Neural crest cell (in vitro differentiated cells): ENCODE measurements around the gene MAP7D2. TPM values are rescaled to one million over a fixed set of nuclear protein-coding genes. Genes with fewer than 3 reads are reported as not detected.
A peak's percentile ranks its signal among the peaks of the same experiment; 100 is the strongest.

Experiments
- DNase-seq: peaks from one replicate; pipeline ENCODE4 v3.0.0; 2021; ENCODE audit warnings: low read depth, mixed read lengths, low spot score
- H3K27ac Mint-ChIP-seq: one replicate; pipeline ENCODE4 v1.8.0; 2021; ENCODE audit warnings: mild to moderate bottlenecking, mixed read lengths; ENCODE audit not compliant: unreplicated experiment
- H3K27me3 Mint-ChIP-seq: 2 replicates; pipeline ENCODE4 v1.8.0; 2021; ENCODE audit warnings: low read depth, mild to moderate bottlenecking, mixed read lengths
- H3K36me3 Mint-ChIP-seq: 2 replicates; pipeline ENCODE4 v1.8.0; 2021; ENCODE audit warnings: low read depth, mild to moderate bottlenecking, mixed read lengths
- H3K4me1 Mint-ChIP-seq: 2 replicates; pipeline ENCODE4 v1.8.0; 2021; ENCODE audit warnings: mixed read lengths
- H3K4me3 Mint-ChIP-seq: one replicate; pipeline ENCODE4 v1.8.0; 2021; ENCODE audit warnings: mild to moderate bottlenecking, mixed read lengths
- H3K9me3 Mint-ChIP-seq: 2 replicates; pipeline ENCODE4 v1.8.0; 2021; ENCODE audit warnings: mixed read lengths
- total RNA-seq: library from RNA; stranded (reverse); gene quantifications from 2 replicates; pipeline ENCODE4 v1.2.1, GENCODE V29; 2021
- TF ChIP-seq, protein P1 (sequence below): fragments of 200-600 bp; sonication (generic); conservative IDR thresholded peaks from 2 replicates; pipeline ENCODE4 v1.5.0; 2021; ENCODE audit warnings: antibody characterized with exemption, mild to moderate bottlenecking

The MAP7D2 gene
- total RNA-seq, 1 donor from 2014 or later = 6.5 TPM

DNA sequence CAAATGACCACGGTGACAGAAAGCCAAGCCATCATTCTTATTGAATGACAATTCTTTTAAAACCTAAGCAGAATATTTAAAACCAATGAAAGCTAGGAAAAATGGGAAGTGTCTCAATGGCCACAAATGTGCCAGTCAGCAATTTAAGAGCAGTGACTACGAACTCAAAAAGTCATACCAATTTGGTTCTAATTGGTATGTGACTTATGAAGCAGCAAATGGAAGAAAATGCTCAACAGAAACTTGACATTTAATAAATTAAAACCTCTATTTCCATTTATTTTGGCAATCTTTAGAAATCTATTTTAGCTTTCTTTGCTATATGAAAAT lies 100.1 kb downstream of the MAP7D2 start:
- TF ChIP-seq, protein P1, sequence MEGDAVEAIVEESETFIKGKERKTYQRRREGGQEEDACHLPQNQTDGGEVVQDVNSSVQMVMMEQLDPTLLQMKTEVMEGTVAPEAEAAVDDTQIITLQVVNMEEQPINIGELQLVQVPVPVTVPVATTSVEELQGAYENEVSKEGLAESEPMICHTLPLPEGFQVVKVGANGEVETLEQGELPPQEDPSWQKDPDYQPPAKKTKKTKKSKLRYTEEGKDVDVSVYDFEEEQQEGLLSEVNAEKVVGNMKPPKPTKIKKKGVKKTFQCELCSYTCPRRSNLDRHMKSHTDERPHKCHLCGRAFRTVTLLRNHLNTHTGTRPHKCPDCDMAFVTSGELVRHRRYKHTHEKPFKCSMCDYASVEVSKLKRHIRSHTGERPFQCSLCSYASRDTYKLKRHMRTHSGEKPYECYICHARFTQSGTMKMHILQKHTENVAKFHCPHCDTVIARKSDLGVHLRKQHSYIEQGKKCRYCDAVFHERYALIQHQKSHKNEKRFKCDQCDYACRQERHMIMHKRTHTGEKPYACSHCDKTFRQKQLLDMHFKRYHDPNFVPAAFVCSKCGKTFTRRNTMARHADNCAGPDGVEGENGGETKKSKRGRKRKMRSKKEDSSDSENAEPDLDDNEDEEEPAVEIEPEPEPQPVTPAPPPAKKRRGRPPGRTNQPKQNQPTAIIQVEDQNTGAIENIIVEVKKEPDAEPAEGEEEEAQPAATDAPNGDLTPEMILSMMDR = no peak
- H3K4me3 Mint-ChIP-seq = no peak overlapping the region
- no peak overlapping the region for H3K27ac Mint-ChIP-seq
- no peaks in the 10 kb centered on the region for H3K4me1 Mint-ChIP-seq
- no peak for DNase-seq
- peaks cover 20% of the 10 kb centered on the region for H3K36me3 Mint-ChIP-seq
- no peaks in the 10 kb centered on the region for H3K27me3 Mint-ChIP-seq
- peaks cover 15% of the 10 kb centered on the region for H3K9me3 Mint-ChIP-seq

DNA sequence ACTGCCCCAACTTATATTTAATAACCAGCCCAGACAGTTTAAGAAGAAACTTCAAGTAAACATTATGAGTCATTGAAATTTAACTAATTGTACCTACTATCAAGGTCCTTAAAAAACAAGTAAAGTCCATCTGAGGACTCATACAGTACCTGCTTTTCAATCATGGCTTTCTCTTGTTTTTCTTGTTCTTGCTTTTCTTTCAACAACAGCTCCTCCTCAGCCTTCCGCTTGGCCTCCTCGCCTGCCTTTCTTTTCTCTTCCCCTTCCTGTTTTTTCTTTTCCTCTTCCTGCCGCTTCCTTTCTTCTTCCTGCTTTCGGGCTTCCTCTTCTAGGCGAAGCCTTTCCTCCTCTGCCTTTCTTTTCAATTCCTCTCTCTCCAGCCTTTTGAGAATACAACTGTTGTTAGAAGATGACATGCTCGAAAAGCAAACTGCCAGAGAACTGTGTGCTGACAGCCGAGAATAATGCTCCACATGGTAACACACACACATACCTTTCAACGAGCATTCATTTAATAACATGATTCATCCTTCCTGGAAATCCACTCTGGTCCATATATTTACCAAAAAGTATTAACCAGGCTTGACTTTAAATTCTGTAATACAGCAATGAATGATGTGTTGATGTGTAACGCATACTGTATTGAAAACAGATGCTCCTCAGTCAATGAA lies 100.6 kb downstream of the MAP7D2 start:
- Mint-ChIP-seq H3K27ac (no peak overlapping the region), H3K36me3 (peaks cover 20% of the 10 kb centered on the region), H3K4me1 (no peaks in the 10 kb centered on the region), H3K4me3 (no peak overlapping the region), H3K27me3 (no peaks in the 10 kb centered on the region), H3K9me3 (peaks cover 15% of the 10 kb centered on the region)
- TF ChIP-seq, protein P1 = no peak
- no peak for DNase-seq

- Mint-ChIP-seq H3K27me3 (no peaks in the 10 kb centered on the region), H3K4me1 (no peaks in the 10 kb centered on the region), H3K27ac (peak overlapping the region; percentile 68), H3K4me3 (no peak overlapping the region), H3K36me3 (peaks cover 24% of the 10 kb centered on the region), H3K9me3 (peaks cover 15% of the 10 kb centered on the region)
- no peak for DNase-seq
- TF ChIP-seq, protein P1 = no peak
These were observed 101.3 kb downstream of the MAP7D2 start for GRCh38 chrX:20015422-20015821.

- peaks cover 12% of the 10 kb centered on the region for H3K4me1 Mint-ChIP-seq
- DNase-seq = no peak
- no peak overlapping the region for H3K4me3 Mint-ChIP-seq
- TF ChIP-seq, protein P1 = no peak
- no peaks in the 10 kb centered on the region for H3K27me3 Mint-ChIP-seq
- no peak overlapping the region for H3K27ac Mint-ChIP-seq
- H3K9me3 Mint-ChIP-seq = peaks cover 10% of the 10 kb centered on the region
- H3K36me3 Mint-ChIP-seq = peaks cover 22% of the 10 kb centered on the region
These were observed 105.1 kb downstream of the MAP7D2 start for GRCh38 chrX:20011608-20012007.

GRCh38 chrX:20007962-20008622 lies 108.6 kb downstream of the MAP7D2 start:
- Mint-ChIP-seq H3K4me1 (peaks cover 13% of the 10 kb centered on the region), H3K9me3 (no peaks in the 10 kb centered on the region), H3K4me3 (no peak overlapping the region), H3K27me3 (no peaks in the 10 kb centered on the region), H3K27ac (no peak overlapping the region), H3K36me3 (peaks cover 11% of the 10 kb centered on the region)
- TF ChIP-seq, protein P1 = no peak
- no peak for DNase-seq
